PC-3 (cell line): Measurements from ENCODE around the gene NLGN1. TPM values are rescaled to one million over a fixed set of nuclear protein-coding genes. Genes with fewer than 3 reads are reported as not detected.

Experiments
- ATAC-seq: fragments of 200-7000 bp; cut with Tn5 transposase; 2 replicates; pipeline ENCODE4 v1.9.1; 2020; ENCODE audit warnings: mild to moderate bottlenecking, moderate library complexity
- BruUV-seq: library from RNA; stranded (reverse); fragments of 400-500 nt; replicated peaks from 2 replicates; lab custom pipeline; 2021; lab: Mats Ljungman, UMichigan
- CTCF ChIA-PET: fragments of 300-600 bp; sonication (Branson Sonifier 250); formaldehyde crosslinking; loops from one replicate; lab custom pipeline; 2022; ENCODE audit warnings: antibody characterized with exemption; lab: Charles Lee
- POLR2A ChIA-PET: fragments of 300-600 bp; sonication (Branson Sonifier 250); formaldehyde crosslinking; loops from one replicate; lab custom pipeline; 2022; ENCODE audit warnings: antibody characterized with exemption; ENCODE audit not compliant: unreplicated experiment; lab: Charles Lee
- DNase-seq: peaks from one replicate; pipeline ENCODE4 v3.0.0-alpha.2; 2015
- H2AFZ ChIP-seq: fragments of 300-600 bp; sonication (generic); 2 replicates; pipeline ENCODE4 v1.6.0; 2016; ENCODE audit warnings: antibody characterized with exemption, low read length
- H3F3A ChIP-seq: fragments of 300-600 bp; sonication (generic); one replicate; pipeline ENCODE4 v1.6.0; 2017; ENCODE audit warnings: antibody characterized with exemption, low read length, control low read depth, mild to moderate bottlenecking; ENCODE audit not compliant: unreplicated experiment
- H3K27ac ChIP-seq: fragments of 300-600 bp; sonication (generic); 2 replicates; pipeline ENCODE4 v1.5.1; 2016; ENCODE audit warnings: mild to moderate bottlenecking, low read length
- H3K27me3 ChIP-seq: fragments of 300-600 bp; sonication (generic); 2 replicates; pipeline ENCODE4 v1.6.1; 2016; ENCODE audit warnings: low read length, mixed read lengths
- H3K36me3 ChIP-seq: fragments of 300-600 bp; sonication (generic); 2 replicates; pipeline ENCODE4 v1.6.1; 2016; ENCODE audit warnings: low read depth, mixed run types, low read length, mixed read lengths
- H3K4me1 ChIP-seq: fragments of 300-600 bp; sonication (generic); 2 replicates; pipeline ENCODE4 v1.5.1; 2016; ENCODE audit warnings: low read length; ENCODE audit not compliant: insufficient read depth
- H3K4me2 ChIP-seq: fragments of 300-600 bp; sonication (generic); 2 replicates; pipeline ENCODE4 v1.6.0; 2016; ENCODE audit warnings: low read length
- H3K4me3 ChIP-seq: fragments of 300-600 bp; sonication (generic); 2 replicates; pipeline ENCODE4 v1.5.1; 2016; ENCODE audit warnings: mild to moderate bottlenecking, low read length, mixed read lengths
- H3K79me2 ChIP-seq: fragments of 300-600 bp; sonication (generic); 2 replicates; pipeline ENCODE4 v1.6.1; 2017; ENCODE audit warnings: low read length, mixed read lengths
- H3K9ac ChIP-seq: fragments of 300-600 bp; sonication (generic); 2 replicates; pipeline ENCODE4 v1.6.0; 2016; ENCODE audit warnings: mild to moderate bottlenecking, low read length
- H3K9me2 ChIP-seq: fragments of 300-600 bp; sonication (generic); replicated peaks from 2 replicates; pipeline ENCODE4 v1.6.1; 2016; ENCODE audit warnings: mixed run types, low read length, mixed read lengths
- H3K9me3 ChIP-seq: fragments of 300-600 bp; sonication (generic); 2 replicates; pipeline ENCODE4 v1.6.1; 2016; ENCODE audit warnings: low read length, mixed read lengths
- H4K20me1 ChIP-seq: fragments of 300-600 bp; sonication (generic); 2 replicates; pipeline ENCODE4 v1.6.1; 2016; ENCODE audit warnings: low read length, mixed read lengths
- CTCF ChIP-seq: fragments of 300-600 bp; sonication (generic); conservative IDR thresholded peaks from 2 replicates; pipeline ENCODE4 v1.5.1; 2017; ENCODE audit warnings: antibody characterized with exemption, low read depth, mild to moderate bottlenecking, low read length
- EZH2 ChIP-seq: fragments of 300-600 bp; sonication (generic); IDR thresholded peaks from one replicate; pipeline ENCODE4 v1.6.1; 2017; ENCODE audit warnings: antibody characterized with exemption, mild to moderate bottlenecking, low read length; ENCODE audit not compliant: unreplicated experiment
- EZH2phosphoT487 ChIP-seq: fragments of 300-600 bp; sonication (generic); IDR thresholded peaks from 2 replicates; pipeline ENCODE4 v1.6.1; 2018; ENCODE audit warnings: mild to moderate bottlenecking, antibody characterized with exemption, low read length, borderline replicate concordance
- intact Hi-C: fragments of 100-400 bp; cut with micrococcal nuclease; formaldehyde crosslinking; loops from 2 replicates; pipeline ENCODE4 v1.9.0; 2023
- total RNA-seq: library from RNA; depleted of rRNA; stranded (reverse); fragments of >200 nt; gene quantifications from 2 replicates; pipeline ENCODE4 v1.2.3, GENCODE V29; 2014

Gene NLGN1
- total RNA-seq, 1 experiment from 2014 or later = 0.77 TPM

- ChIA-PET POLR2A (no interaction called here), CTCF (no interaction called here)
- no peaks in the 10 kb centered on the region for H3K36me3 ChIP-seq
These were observed 856.4 kb downstream of the NLGN1 start for GRCh38 chr3:174253940-174254339.

GRCh38 chr3:174255454-174255853 is 857.9 kb downstream of the NLGN1 start:
- TF ChIP-seq CTCF (no peak), EZH2phosphoT487 (no peak), EZH2 (no peak)
- Histone ChIP-seq H2AFZ (no peak overlapping the region), H3K9me2 (no peaks in the 10 kb centered on the region), H3K4me1 (no peaks in the 10 kb centered on the region), H4K20me1 (no peaks in the 10 kb centered on the region), H3K36me3 (no peaks in the 10 kb centered on the region), H3K27me3 (no peaks in the 10 kb centered on the region), H3F3A (no peaks in the 10 kb centered on the region), H3K79me2 (no peaks in the 10 kb centered on the region), H3K4me3 (no peak overlapping the region), H3K27ac (no peak overlapping the region), H3K9me3 (no peaks in the 10 kb centered on the region), H3K4me2 (no peak overlapping the region), H3K9ac (no peak overlapping the region)
- ChIA-PET POLR2A (no interaction called here), CTCF (no interaction called here)
- DNase-seq (no peak), ATAC-seq (no peak)
- intact Hi-C loops = no loop called here
- BruUV-seq = no TSS peak

More at GRCh38 chr3:174253940-174254339, 856.4 kb downstream of the NLGN1 start:
- Histone ChIP-seq H4K20me1 (no peaks in the 10 kb centered on the region), H3K4me1 (no peaks in the 10 kb centered on the region), H3F3A (no peaks in the 10 kb centered on the region), H3K4me2 (no peak overlapping the region), H3K4me3 (no peak overlapping the region), H2AFZ (no peak overlapping the region), H3K79me2 (no peaks in the 10 kb centered on the region), H3K9me3 (no peaks in the 10 kb centered on the region), H3K27ac (no peak overlapping the region), H3K27me3 (no peaks in the 10 kb centered on the region), H3K9ac (no peak overlapping the region), H3K9me2 (no peaks in the 10 kb centered on the region)
- intact Hi-C loops = no loop called here
- DNase-seq (no peak), ATAC-seq (no peak)
- TF ChIP-seq CTCF = no peak
- TF ChIP-seq EZH2phosphoT487 = no peak
- no peak for TF ChIP-seq EZH2
- BruUV-seq = no TSS peak

- no peak for ATAC-seq
- no peaks in the 10 kb centered on the region for H3K4me1 ChIP-seq
- TF ChIP-seq EZH2 (no peak), EZH2phosphoT487 (no peak), CTCF (no peak)
- BruUV-seq = no TSS peak
- H3F3A ChIP-seq = no peaks in the 10 kb centered on the region
- H3K4me3 ChIP-seq = no peak overlapping the region
- H2AFZ ChIP-seq = no peak overlapping the region
- no peaks in the 10 kb centered on the region for H3K79me2 ChIP-seq
- H3K36me3 ChIP-seq = no peaks in the 10 kb centered on the region
- no peak for DNase-seq
- H3K27me3 ChIP-seq = no peaks in the 10 kb centered on the region
- ChIA-PET POLR2A (no interaction called here), CTCF (no interaction called here)
- H3K9me3 ChIP-seq = no peaks in the 10 kb centered on the region
- no peak overlapping the region for H3K9ac ChIP-seq
- H3K4me2 ChIP-seq = no peak overlapping the region
- no peaks in the 10 kb centered on the region for H3K9me2 ChIP-seq
- H3K27ac ChIP-seq = no peak overlapping the region
- H4K20me1 ChIP-seq = no peaks in the 10 kb centered on the region
- intact Hi-C loops = no loop called here
These were observed 868.9 kb downstream of the NLGN1 start for GRCh38 chr3:174266476-174266875.
